GM11168 (cell line): Measurements from ENCODE around the gene TMEM54.

Experiments used
- in situ Hi-C: fragments of 300-500 bp; cut with MboI; formaldehyde crosslinking; loops from one replicate; pipeline ENCODE4 v1.12.0; 2022; ENCODE audit warnings: low sequenced_read_pairs; ENCODE audit not compliant: unreplicated experiment

Gene TMEM54

DNA sequence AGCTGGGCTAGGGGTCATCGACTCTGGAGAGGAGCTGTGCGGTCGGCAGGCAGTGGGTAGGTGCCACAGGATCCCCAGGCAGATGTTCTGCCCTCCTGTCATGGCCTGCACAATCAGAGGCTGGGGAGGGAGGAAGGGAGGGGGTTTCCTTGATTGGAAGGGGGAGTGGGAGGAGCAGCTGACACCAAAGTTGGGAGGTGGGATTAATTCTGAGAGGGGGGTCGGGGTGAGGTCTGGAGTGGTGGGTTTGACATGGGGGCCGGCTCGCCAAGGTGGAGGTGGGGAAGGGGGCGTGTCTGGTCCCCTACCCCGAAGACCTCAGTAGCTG, 15.5 kb downstream of the TMEM54 start:
- in situ Hi-C loops: no loop called here

DNA sequence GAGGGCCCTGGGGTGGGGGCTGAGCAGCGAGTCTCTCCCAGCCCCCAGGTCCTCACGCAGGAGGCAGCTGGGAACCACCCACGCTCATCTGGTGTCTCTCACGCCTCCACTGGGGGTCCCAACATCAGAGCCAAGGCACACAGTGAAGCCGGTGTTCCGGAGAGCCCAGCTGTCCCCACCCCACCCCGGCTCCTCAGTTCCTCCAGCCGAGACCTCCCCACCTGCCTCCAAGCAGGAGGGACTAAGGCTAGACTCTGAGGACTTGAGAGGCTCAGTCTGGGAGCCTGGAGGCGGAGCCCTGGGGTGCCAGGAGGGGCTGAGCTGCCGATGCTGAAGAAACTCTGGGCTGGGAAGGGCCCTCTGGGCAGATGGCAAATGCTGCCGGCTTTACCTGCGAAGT, 16.5 kb downstream of the TMEM54 start:
- in situ Hi-C loops: no loop called here

DNA sequence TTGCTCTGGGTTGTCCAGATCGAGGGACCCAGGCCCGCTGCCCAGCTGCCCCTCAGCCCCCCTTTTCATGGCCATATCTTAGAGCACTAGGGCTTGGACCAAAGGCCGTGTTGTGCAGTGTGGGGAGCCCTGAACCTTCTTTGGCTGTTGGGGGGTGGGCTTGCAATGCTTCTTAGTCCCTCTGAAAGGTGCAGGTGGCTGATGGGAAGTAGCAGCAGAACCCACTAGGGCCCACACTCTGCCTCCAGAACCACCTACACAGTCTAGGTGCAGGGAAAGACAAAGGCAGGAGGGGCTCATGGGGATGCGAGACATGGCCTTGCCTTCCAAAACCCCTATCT, 17.2 kb downstream of the TMEM54 start:
- in situ Hi-C loops: no loop called here

DNA sequence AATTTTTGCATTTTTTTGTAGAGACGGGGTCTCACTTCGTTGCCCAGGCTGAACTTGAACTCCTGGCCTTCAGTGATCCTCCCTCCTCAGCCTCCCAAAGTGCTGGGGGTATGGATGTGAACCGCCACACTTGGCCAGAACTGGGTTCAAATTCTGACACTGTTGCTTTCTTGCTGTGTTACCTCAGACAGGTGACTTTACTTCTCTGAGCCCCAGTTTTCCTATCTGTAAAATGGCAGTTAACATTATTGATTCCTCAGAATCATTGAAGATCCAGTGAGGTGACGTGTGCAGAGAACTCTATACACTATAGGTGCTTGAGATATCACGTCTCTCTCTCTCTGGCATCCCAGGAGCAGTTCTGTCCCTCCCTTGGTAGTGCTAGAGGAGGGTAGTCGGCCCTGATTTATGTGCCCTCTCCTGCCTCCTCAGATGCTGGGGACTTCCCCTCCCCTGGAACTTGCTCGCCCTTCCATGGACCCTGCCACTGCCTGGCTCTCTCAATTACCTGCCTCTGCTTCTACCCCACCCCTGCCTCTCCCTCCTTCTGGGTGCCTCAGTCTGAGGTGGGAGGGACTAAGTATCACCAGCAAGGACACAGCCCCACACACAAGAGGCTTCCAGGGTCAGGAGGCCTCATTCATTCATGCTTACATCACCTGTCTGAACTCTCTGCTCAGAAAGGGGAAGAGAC, 17.7 kb downstream of the TMEM54 start:
- in situ Hi-C loops: no loop called here

DNA sequence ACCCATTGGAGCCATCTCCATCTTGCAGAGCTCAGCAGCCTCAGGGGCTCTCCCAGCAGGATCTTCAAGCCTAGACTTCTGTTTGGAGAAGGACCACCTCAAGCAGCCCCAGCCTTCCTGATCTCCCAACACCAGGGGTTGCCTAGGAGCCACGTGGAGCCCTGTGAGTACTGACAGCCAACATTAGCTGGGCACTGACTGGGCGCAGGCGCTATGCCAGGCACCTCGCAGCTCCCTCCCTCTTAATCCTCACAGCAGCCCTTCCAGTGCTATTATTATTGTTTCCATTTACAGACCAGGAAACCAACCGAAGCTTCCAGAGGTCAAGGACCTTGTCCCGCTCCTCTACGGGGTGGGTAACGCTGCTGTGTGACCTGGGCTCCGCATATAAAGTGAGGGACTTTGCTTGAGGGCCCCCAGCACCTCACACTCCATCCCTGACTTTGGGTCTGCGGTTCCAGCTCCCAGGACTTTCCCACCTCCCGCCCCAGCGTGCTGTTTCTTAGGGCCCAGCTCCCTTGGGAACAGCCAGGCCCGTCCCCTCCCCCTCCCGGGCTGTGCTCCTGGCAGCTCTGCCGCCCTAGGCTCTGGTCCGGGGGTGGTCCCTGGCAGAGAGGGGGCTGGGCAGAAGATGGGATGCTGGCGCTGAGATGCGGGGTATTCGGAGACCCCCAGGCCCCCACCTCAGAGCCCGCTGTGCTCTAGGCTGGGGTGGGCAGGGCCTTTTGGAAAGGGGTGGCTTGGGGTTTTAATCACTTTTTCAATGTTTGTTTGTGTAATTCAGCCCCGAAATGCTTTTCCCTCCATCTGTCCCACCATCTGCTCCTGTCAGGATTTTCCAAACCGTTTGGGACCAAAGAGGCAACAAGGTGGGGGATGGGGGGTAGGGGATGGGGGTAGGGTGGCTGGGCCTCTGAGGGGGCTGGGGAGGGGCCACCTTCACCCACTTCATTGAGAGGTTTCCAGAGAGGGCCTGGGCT, 19.0 kb downstream of the TMEM54 start:
- in situ Hi-C loops: no loop called here

DNA sequence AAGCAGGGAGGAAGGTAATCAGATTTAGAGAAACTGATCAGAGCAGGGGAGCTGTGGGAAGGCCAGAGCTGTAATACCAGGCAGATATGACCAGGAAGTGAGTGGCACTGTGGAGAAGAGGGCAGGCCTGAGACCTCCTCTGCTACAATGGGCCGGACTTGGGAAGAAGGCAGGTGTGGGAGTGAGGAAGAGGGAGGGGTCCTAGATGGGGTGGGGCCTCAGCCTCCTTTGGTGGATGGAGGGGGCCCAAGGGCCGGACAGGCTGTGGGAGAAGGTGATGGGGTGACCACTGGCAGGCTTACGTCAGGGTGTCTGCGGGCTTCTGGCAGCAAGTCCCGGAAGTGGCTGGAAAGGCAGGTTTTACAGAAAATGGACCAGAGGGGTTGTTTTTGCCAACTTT, 19.9 kb downstream of the TMEM54 start:
- in situ Hi-C loops: no loop called here

DNA sequence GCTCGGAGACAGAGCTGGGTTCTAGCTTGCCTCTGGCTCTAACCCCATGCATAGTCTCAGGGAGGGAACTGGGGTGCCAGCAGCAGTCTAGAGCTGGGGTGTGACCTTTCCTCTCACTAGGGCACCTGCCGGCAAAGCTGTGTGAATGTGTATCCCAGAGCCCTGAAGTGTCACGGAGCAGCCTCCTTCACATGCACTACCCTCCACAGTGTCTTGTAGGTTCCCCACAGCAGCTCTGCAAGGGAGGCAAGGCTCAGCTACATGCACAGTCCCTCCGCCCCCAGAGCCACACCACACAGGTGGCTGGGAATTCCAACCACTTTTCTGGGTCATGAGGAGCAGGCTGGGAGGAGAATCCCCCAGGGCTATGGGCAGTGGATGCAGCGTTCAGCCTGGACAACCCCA, 22.6 kb downstream of the TMEM54 start:
- in situ Hi-C loops: no loop called here

DNA sequence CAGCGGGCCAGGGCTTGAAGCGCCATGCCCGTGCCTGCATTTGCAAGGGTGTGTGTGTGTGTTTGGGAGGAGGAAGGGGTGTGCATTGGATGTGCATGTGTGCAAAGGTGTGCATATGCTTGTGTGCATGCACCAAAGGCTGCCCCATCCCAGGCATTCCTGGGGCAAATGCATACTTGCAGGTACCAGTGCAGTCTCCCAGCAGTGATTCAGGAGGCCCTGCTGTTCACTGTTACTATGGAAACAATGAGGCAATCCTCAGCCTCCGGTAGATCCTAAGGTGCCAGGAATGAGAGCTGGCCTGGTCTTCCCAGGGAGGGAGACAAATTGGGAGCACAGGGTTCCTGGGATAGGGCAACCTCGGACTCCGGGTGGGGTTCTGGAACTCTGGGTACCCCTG, 23.0 kb downstream of the TMEM54 start:
- in situ Hi-C loops: no loop called here

DNA sequence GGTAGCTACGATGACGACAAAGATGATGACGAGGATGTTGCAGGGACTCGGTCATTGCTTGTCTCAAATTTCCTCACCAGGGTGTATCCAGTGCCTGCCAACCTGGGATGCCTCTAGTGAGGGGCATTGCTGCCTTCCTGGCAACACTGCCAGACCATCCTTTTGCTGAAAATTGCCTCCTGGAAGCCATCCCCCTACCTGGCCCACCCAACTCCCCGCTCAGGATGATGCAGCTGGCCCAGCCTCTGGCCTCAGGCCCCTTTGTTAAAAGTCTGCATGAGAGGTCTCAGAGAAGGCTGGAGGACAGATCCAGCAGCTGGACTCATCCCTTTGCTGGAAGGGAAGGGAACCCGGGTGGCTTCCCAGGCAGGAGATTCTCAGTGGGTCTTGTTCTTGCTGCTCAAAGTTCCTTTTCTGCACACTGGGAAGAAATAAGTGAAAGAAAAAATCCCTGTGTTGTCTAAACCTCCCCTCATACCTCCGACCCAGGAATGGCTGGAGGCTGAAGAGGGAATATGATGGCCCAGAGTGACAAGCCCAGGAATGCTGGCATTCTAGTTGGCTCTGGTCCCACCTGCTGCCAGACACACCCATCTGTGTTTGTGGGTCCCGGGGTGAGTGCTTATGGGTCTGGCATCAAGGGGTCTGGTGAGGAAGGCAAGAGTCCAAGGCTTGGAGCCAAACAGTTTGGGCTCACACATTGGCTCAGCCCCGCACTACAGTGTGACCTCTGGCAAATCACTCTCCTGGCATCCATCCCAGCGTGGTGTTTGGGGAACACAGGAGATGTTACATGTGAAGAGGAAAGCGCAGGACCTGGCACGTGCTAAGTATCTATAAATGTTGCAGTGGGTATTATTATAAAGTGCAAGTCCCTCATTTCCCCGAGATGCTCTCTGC, 23.7 kb downstream of the TMEM54 start:
- in situ Hi-C loops: no loop called here

DNA sequence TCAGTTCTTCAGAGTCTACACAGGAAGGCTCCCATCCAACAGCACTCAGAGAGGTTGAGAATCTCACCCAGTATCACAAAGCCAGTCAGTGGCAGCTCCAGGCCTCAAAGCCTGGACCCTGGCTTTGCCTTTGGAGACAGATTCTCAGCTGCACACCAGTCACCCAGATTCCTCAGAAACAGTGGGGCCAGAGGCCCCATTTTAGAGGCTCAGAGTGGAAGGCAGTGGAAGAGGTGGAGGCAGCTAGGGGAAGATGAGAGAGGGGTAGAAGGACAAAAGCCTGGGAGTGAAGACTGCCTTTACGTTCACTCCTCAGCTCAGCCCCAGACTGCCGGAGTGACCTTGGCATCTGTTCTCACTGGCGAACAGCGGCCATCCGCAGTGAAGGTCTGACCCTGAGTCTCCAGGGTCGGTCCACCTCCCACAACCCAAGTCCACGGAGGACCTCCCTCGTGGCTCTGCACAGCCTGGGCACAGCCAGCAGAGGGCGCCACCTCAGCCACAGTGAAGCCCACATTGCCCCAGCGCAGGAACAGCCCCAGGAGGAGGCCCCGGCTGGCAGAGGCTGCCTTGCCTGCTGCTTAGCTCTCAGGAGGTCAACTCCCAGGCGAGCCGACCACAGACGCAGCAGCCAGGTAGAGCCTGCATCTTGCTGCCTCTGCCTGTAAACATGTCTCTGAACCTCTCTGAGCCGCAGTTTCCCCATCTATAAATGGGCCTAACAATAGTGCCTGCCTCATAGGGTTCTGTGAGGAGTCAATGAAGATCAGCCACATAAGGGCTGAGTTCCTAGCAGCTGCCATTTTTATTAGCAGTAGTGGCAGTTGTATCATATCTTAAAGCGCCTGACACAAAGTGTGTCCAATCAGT, 24.6 kb downstream of the TMEM54 start:
- in situ Hi-C loops: no loop called here

DNA sequence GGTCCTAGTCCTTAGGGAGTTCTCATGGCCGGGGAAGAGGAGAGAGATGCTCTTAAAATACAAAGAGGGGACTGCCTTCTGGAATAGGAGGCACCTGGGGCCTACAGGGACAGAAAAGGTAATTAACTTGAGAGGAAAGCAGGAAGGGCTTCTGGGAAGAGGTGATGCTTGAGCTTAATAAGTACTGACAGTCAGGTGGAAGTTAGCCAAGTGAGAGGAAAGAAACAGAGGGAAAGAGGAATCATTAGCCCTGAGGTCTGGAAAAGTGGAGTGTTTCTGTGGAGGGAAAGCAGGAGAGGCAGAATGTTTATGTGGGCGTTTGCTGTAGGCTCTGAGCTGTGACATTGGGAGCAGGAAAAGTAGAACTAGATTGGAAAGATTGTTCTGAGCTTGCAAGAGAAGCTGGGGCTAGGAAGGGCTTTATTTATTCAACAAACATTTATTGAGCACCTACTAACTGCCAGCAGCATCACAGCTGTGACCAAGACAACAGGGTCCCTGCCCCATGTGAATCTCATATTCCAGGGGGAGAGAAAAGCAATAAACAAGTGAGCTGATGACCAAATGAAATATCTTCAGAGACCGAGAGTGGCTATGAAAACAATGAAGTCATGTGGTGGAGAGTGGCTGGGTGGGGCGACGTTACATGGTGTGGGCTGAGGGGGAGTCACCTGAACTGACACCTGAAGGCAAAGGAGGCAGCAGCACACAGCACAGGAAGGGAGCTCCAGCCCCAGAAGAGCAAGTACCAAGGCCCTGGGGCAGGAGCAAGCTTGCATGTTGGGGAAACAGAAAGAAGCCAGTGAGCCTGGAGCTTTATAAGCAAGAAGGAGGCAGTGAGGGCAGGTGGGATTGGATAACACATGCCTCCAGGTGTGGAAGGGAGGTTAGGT, 26.1 kb downstream of the TMEM54 start:
- in situ Hi-C loops: no loop called here

DNA sequence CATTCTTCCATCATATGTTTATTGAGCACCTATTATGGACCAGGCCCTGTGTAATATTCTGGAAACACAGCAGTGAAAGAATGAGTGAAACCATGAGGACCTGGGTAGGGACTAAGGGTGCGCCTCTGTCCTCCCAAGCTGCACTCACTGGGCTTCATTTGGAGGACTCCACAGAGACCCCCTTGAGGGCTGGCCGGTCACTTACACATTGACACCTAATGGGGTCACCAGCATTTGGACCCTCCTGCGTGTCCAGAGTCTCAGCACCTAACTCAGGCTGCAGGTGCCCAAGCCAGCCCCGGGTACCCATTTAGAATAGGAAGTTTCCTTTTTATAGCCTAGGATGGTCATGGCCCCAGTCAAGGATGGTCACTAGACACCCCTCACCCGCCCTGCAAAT, 27.7 kb downstream of the TMEM54 start:
- in situ Hi-C loops: no loop called here

DNA sequence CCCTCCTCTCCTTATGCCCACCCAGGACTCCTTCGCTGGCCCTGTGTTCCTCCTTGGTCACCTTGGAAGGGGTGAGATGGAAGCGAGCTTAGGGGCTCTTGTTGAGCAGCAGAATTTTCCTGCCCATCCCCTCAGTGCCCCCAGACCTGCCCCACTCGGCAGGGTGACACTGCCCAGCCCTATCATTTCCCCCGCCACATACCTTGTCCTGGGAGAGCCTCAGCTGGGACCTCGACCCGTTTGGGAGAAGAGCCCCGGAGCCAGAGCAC, 29.1 kb downstream of the TMEM54 start:
- in situ Hi-C loops: no loop called here

DNA sequence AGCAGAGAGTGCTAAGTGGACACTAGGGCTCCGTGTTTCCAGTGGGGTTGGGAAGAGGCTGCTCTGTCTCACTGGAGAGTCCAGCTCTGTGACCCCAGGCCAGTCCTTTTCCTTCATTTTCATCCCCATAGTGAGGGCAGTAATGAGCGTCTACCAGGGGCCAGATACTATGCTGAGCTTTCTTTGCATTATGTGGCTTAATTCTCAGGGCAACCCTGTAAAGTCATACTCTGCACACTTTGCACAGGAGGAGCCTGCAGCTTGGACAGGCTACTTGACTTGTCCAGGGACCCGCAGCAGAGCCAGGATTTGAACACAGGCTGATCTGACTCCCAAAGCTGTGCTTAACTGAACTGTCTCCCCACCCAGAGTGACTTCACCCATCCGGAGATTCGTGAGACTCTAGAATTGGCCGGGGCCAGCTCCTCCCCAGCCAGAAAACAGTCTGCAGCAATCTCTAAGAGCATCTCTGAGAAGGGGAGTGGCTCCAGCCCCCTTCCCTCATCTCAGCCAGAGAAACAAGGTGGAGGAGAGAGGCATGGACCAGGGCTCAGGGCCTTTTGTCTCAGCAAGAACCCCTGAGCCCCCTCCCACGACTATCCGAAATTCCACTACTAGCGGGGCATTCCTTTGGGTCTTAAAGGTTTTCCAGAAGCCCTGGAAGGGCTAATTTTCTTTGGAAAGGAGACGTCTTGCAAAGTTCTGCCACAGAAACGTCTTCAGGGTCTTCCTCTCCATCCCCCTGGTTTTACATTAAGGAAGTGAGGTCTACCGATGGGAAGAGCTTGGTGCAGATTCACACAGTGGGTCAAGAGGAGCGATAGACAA, 29.6 kb downstream of the TMEM54 start:
- in situ Hi-C loops: no loop called here

DNA sequence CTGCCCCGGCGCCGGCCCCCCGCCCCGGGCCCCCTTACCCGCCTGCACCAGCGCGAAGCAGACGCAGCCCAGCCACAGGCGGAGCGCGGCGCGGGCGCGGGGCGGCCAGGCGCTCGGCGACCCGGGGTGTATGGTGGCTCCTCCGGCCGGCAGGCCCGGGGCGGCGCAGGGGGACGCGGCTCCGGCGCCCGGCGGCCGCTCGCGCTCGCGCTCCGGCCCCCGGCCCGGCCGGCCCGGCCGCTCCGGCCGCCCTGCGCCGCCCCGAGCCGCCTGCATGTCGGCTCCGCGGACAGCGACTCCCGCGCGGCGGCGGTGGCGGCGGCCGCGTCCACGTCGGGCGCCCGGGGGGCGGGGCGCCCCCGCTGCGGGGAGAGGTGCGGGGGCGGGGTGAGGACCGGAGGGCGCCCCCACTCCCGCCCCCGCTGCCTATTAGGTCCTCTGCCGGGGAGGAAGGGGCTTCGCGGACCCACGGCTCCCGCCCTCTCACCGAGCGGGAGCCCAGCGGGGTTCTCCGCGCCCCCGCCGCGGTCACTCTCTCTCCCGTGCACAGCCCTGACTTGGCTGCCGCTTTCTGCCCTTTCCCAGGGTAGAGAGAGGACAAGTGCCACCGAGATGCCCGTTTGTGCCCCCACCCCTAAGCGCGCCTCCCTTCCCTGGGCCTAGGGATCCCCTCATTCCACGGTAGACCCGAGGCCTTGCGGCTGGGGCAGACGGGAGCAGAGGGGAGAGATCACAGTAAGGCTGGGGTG, 30.4 kb downstream of the TMEM54 start, which contains the start of gene FNDC5:
Gene FNDC5 (minus strand): TSS at position 298 of the 749 bp plus-strand sequence.
- in situ Hi-C loops: no loop called here

DNA sequence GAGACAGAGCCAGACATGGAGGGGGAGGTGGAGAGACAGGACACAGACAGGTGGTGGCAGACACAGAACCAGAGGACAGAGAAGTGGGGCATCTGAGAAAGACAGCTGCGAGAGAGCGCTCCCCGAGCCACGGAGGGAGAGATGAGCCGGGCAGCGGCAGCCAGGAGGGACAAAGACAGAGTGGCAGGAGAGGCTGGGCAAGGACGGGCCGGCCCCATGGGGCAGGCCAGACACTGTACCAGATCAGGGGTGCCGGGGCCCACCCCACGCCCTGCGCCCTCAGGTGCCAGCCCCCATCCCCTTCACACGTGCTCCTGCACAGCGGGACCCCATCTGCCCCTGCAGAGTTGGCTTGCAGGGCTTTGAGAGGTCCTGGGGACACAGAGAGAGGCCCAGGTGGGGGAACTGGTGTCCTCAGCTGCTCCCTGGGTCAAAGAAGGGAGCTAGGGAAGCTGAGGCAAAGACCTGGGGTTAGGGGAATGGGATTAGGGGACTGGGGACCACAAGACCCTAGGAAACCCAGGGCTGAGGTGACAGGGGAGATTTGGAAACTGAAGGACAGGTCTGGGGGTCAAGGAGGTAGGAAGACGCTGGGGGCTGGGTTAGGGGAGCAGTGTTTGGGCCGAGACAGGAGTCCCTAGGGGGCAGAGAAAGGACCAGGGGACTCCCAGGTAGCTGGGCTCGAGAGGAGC, 31.1 kb downstream of the TMEM54 start:
- in situ Hi-C loops: no loop called here
